Measurements from ENCODE around the gene MIS12. TPM values are rescaled to one million over a fixed set of nuclear protein-coding genes. Genes with fewer than 3 reads are reported as not detected.

The MIS12 gene
- total and polyA plus RNA-seq, 9 of the 15 experiments (the other 6 are each of a cell fraction or from before 2014, with no cell fraction given), result 13.5 to 31.9 (median 25.5) TPM

- TF ChIP-seq, protein P1, sequence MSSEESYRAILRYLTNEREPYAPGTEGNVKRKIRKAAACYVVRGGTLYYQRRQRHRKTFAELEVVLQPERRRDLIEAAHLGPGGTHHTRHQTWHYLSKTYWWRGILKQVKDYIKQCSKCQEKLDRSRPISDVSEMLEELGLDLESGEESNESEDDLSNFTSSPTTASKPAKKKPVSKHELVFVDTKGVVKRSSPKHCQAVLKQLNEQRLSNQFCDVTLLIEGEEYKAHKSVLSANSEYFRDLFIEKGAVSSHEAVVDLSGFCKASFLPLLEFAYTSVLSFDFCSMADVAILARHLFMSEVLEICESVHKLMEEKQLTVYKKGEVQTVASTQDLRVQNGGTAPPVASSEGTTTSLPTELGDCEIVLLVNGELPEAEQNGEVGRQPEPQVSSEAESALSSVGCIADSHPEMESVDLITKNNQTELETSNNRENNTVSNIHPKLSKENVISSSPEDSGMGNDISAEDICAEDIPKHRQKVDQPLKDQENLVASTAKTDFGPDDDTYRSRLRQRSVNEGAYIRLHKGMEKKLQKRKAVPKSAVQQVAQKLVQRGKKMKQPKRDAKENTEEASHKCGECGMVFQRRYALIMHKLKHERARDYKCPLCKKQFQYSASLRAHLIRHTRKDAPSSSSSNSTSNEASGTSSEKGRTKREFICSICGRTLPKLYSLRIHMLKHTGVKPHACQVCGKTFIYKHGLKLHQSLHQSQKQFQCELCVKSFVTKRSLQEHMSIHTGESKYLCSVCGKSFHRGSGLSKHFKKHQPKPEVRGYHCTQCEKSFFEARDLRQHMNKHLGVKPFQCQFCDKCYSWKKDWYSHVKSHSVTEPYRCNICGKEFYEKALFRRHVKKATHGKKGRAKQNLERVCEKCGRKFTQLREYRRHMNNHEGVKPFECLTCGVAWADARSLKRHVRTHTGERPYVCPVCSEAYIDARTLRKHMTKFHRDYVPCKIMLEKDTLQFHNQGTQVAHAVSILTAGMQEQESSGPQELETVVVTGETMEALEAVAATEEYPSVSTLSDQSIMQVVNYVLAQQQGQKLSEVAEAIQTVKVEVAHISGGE (CRISPR knock-in tag; IDR thresholded peaks at IDR 0.05), result peak; percentile 55 to 91 (median 71); a peak in 4 of 6 replicates
- TF ChIP-seq NCOA1 (IDR thresholded peaks at IDR 0.05; ENCODE audit: low read depth) (no peak), NFIC (IDR thresholded peaks at IDR 0.05) (peak; percentile 31), L3MBTL2 (IDR thresholded peaks at IDR 0.05) (peak; percentile 99), PTTG1 (tag; IDR thresholded peaks at IDR 0.05; ENCODE audit: low read depth) (no peak), SMAD4 (CRISPR knock-in tag; conservative IDR thresholded peaks at IDR 0.05) (peak; percentile 69), MBD2 (IDR thresholded peaks at IDR 0.05; ENCODE audit: borderline replicate concordance, low read depth) (peak; percentile 4; the same call in 1 of the 2 replicates), DMBX1 (CRISPR knock-in tag; IDR thresholded peaks at IDR 0.05; ENCODE audit: borderline replicate concordance) (peak; percentile 53; the same call in 1 of the 2 replicates), ZNF589 (CRISPR knock-in tag; IDR thresholded peaks at IDR 0.05; ENCODE audit: low read depth) (0 out of 2 replicates have a peak, but pooled peaks have one; percentile 46), MNT (conservative IDR thresholded peaks at IDR 0.05) (peak; percentile 50 to 71)
- TF ChIP-seq, protein P2, sequence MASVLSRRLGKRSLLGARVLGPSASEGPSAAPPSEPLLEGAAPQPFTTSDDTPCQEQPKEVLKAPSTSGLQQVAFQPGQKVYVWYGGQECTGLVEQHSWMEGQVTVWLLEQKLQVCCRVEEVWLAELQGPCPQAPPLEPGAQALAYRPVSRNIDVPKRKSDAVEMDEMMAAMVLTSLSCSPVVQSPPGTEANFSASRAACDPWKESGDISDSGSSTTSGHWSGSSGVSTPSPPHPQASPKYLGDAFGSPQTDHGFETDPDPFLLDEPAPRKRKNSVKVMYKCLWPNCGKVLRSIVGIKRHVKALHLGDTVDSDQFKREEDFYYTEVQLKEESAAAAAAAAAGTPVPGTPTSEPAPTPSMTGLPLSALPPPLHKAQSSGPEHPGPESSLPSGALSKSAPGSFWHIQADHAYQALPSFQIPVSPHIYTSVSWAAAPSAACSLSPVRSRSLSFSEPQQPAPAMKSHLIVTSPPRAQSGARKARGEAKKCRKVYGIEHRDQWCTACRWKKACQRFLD (CRISPR knock-in tag; IDR thresholded peaks at IDR 0.05), result 0 out of 2 replicates have a peak, but pooled peaks have one; percentile 35
- TF ChIP-seq, protein P3, sequence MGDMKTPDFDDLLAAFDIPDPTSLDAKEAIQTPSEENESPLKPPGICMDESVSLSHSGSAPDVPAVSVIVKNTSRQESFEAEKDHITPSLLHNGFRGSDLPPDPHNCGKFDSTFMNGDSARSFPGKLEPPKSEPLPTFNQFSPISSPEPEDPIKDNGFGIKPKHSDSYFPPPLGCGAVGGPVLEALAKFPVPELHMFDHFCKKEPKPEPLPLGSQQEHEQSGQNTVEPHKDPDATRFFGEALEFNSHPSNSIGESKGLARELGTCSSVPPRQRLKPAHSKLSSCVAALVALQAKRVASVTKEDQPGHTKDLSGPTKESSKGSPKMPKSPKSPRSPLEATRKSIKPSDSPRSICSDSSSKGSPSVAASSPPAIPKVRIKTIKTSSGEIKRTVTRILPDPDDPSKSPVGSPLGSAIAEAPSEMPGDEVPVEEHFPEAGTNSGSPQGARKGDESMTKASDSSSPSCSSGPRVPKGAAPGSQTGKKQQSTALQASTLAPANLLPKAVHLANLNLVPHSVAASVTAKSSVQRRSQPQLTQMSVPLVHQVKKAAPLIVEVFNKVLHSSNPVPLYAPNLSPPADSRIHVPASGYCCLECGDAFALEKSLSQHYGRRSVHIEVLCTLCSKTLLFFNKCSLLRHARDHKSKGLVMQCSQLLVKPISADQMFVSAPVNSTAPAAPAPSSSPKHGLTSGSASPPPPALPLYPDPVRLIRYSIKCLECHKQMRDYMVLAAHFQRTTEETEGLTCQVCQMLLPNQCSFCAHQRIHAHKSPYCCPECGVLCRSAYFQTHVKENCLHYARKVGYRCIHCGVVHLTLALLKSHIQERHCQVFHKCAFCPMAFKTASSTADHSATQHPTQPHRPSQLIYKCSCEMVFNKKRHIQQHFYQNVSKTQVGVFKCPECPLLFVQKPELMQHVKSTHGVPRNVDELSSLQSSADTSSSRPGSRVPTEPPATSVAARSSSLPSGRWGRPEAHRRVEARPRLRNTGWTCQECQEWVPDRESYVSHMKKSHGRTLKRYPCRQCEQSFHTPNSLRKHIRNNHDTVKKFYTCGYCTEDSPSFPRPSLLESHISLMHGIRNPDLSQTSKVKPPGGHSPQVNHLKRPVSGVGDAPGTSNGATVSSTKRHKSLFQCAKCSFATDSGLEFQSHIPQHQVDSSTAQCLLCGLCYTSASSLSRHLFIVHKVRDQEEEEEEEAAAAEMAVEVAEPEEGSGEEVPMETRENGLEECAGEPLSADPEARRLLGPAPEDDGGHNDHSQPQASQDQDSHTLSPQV (IDR thresholded peaks at IDR 0.05), result peak; percentile 22; the same call in 1 of the 2 replicates
Observed at GRCh38 chr17:5486206-5487124, at the start of gene MIS12 (continued).

Measured in K562 (cell line).